ENCODE data around the gene ALS2CL.

The ALS2CL gene

GRCh38 chr3:46680298-46680826 is 13.1 kb downstream of the ALS2CL start:
- H3K9me3 ChIP-seq (replicated peaks; ENCODE audit: low read length): no peaks in the 10 kb centered on the region
- H3K4me1 ChIP-seq (ENCODE audit: control insufficient read depth, insufficient read depth, low read length): peaks cover 14% of the 10 kb centered on the region
- H3K27me3 ChIP-seq (ENCODE audit: control insufficient read depth, insufficient read depth, low read length): peaks cover 9% of the 10 kb centered on the region
- no peaks in the 10 kb centered on the region for H3K36me3 ChIP-seq (ENCODE audit: insufficient read depth, low read length)
- no peak overlapping the region for H3K4me2 ChIP-seq (ENCODE audit: low read length)
- H3K4me3 ChIP-seq (ENCODE audit: low read length): no peak overlapping the region
- no peak overlapping the region for H3K9ac ChIP-seq (ENCODE audit: low read depth, low read length)

- peaks cover 9% of the 10 kb centered on the region for H3K27me3 ChIP-seq (ENCODE audit: control insufficient read depth, insufficient read depth, low read length)
- no peaks in the 10 kb centered on the region for H3K9me3 ChIP-seq (replicated peaks; ENCODE audit: low read length)
- H3K4me1 ChIP-seq (ENCODE audit: control insufficient read depth, insufficient read depth, low read length): peaks cover 14% of the 10 kb centered on the region
- H3K4me2 ChIP-seq (ENCODE audit: low read length): no peak overlapping the region
- H3K9ac ChIP-seq (ENCODE audit: low read depth, low read length): no peak overlapping the region
- H3K4me3 ChIP-seq (ENCODE audit: low read length): no peak overlapping the region
- H3K36me3 ChIP-seq (ENCODE audit: insufficient read depth, low read length): no peaks in the 10 kb centered on the region
Measured at GRCh38 chr3:46679681-46680080, 13.8 kb downstream of the ALS2CL start.

GRCh38 chr3:46678280-46678679 is 15.2 kb downstream of the ALS2CL start:
- Histone ChIP-seq H3K9ac (ENCODE audit: low read depth, low read length) (no peak overlapping the region), H3K4me2 (ENCODE audit: low read length) (no peak overlapping the region), H3K4me3 (ENCODE audit: low read length) (no peak overlapping the region), H3K9me3 (replicated peaks; ENCODE audit: low read length) (no peaks in the 10 kb centered on the region), H3K36me3 (ENCODE audit: insufficient read depth, low read length) (no peaks in the 10 kb centered on the region), H3K27me3 (ENCODE audit: control insufficient read depth, insufficient read depth, low read length) (peaks cover 9% of the 10 kb centered on the region), H3K4me1 (ENCODE audit: control insufficient read depth, insufficient read depth, low read length) (peaks cover 14% of the 10 kb centered on the region)

- peaks cover 14% of the 10 kb centered on the region for H3K4me1 ChIP-seq (ENCODE audit: control insufficient read depth, insufficient read depth, low read length)
- no peaks in the 10 kb centered on the region for H3K36me3 ChIP-seq (ENCODE audit: insufficient read depth, low read length)
- H3K9ac ChIP-seq (ENCODE audit: low read depth, low read length): no peak overlapping the region
- no peak overlapping the region for H3K4me2 ChIP-seq (ENCODE audit: low read length)
- no peak overlapping the region for H3K4me3 ChIP-seq (ENCODE audit: low read length)
- peaks cover 9% of the 10 kb centered on the region for H3K27me3 ChIP-seq (ENCODE audit: control insufficient read depth, insufficient read depth, low read length)
- H3K9me3 ChIP-seq (replicated peaks; ENCODE audit: low read length): no peaks in the 10 kb centered on the region
Measured at GRCh38 chr3:46677411-46677726, 16.1 kb downstream of the ALS2CL start.

- Histone ChIP-seq H3K4me2 (ENCODE audit: low read length) (no peak overlapping the region), H3K27me3 (ENCODE audit: control insufficient read depth, insufficient read depth, low read length) (peaks cover 9% of the 10 kb centered on the region), H3K36me3 (ENCODE audit: insufficient read depth, low read length) (no peaks in the 10 kb centered on the region), H3K9ac (ENCODE audit: low read depth, low read length) (no peak overlapping the region), H3K4me1 (ENCODE audit: control insufficient read depth, insufficient read depth, low read length) (peaks cover 14% of the 10 kb centered on the region), H3K4me3 (ENCODE audit: low read length) (no peak overlapping the region), H3K9me3 (replicated peaks; ENCODE audit: low read length) (no peaks in the 10 kb centered on the region)
Measured at GRCh38 chr3:46676601-46677410, 16.7 kb downstream of the ALS2CL start.

GRCh38 chr3:46675843-46676567 is 17.5 kb downstream of the ALS2CL start:
- no peak overlapping the region for H3K4me3 ChIP-seq (ENCODE audit: low read length)
- peaks cover 14% of the 10 kb centered on the region for H3K4me1 ChIP-seq (ENCODE audit: control insufficient read depth, insufficient read depth, low read length)
- H3K27me3 ChIP-seq (ENCODE audit: control insufficient read depth, insufficient read depth, low read length): peaks cover 9% of the 10 kb centered on the region
- H3K9me3 ChIP-seq (replicated peaks; ENCODE audit: low read length): no peaks in the 10 kb centered on the region
- H3K9ac ChIP-seq (ENCODE audit: low read depth, low read length): no peak overlapping the region
- no peak overlapping the region for H3K4me2 ChIP-seq (ENCODE audit: low read length)
- no peaks in the 10 kb centered on the region for H3K36me3 ChIP-seq (ENCODE audit: insufficient read depth, low read length)

GRCh38 chr3:46675426-46675825 is 18.1 kb downstream of the ALS2CL start:
- no peak overlapping the region for H3K9ac ChIP-seq (ENCODE audit: low read depth, low read length)
- peaks cover 14% of the 10 kb centered on the region for H3K4me1 ChIP-seq (ENCODE audit: control insufficient read depth, insufficient read depth, low read length)
- no peak overlapping the region for H3K4me3 ChIP-seq (ENCODE audit: low read length)
- H3K36me3 ChIP-seq (ENCODE audit: insufficient read depth, low read length): no peaks in the 10 kb centered on the region
- no peak overlapping the region for H3K4me2 ChIP-seq (ENCODE audit: low read length)
- H3K9me3 ChIP-seq (replicated peaks; ENCODE audit: low read length): no peaks in the 10 kb centered on the region
- H3K27me3 ChIP-seq (ENCODE audit: control insufficient read depth, insufficient read depth, low read length): peaks cover 6% of the 10 kb centered on the region

- H3K4me3 ChIP-seq (ENCODE audit: low read length): no peak overlapping the region
- H3K9me3 ChIP-seq (replicated peaks; ENCODE audit: low read length): no peaks in the 10 kb centered on the region
- H3K4me1 ChIP-seq (ENCODE audit: control insufficient read depth, insufficient read depth, low read length): peaks cover 14% of the 10 kb centered on the region
- no peak overlapping the region for H3K9ac ChIP-seq (ENCODE audit: low read depth, low read length)
- no peak overlapping the region for H3K4me2 ChIP-seq (ENCODE audit: low read length)
- no peaks in the 10 kb centered on the region for H3K27me3 ChIP-seq (ENCODE audit: control insufficient read depth, insufficient read depth, low read length)
- H3K36me3 ChIP-seq (ENCODE audit: insufficient read depth, low read length): no peaks in the 10 kb centered on the region
Measured at GRCh38 chr3:46674031-46674845, 19.2 kb downstream of the ALS2CL start.

GRCh38 chr3:46673151-46674030 is 20.1 kb downstream of the ALS2CL start:
- peaks cover 14% of the 10 kb centered on the region for H3K4me1 ChIP-seq (ENCODE audit: control insufficient read depth, insufficient read depth, low read length)
- no peak overlapping the region for H3K4me2 ChIP-seq (ENCODE audit: low read length)
- H3K9ac ChIP-seq (ENCODE audit: low read depth, low read length): no peak overlapping the region
- no peaks in the 10 kb centered on the region for H3K27me3 ChIP-seq (ENCODE audit: control insufficient read depth, insufficient read depth, low read length)
- no peak overlapping the region for H3K4me3 ChIP-seq (ENCODE audit: low read length)
- H3K9me3 ChIP-seq (replicated peaks; ENCODE audit: low read length): no peaks in the 10 kb centered on the region
- no peaks in the 10 kb centered on the region for H3K36me3 ChIP-seq (ENCODE audit: insufficient read depth, low read length)

- Histone ChIP-seq H3K9ac (ENCODE audit: low read depth, low read length) (no peak overlapping the region), H3K9me3 (replicated peaks; ENCODE audit: low read length) (no peaks in the 10 kb centered on the region), H3K27me3 (ENCODE audit: control insufficient read depth, insufficient read depth, low read length) (peaks cover 8% of the 10 kb centered on the region), H3K4me2 (ENCODE audit: low read length) (no peak overlapping the region), H3K4me3 (ENCODE audit: low read length) (no peak overlapping the region), H3K4me1 (ENCODE audit: control insufficient read depth, insufficient read depth, low read length) (peaks cover 11% of the 10 kb centered on the region), H3K36me3 (ENCODE audit: insufficient read depth, low read length) (no peaks in the 10 kb centered on the region)
Measured at GRCh38 chr3:46672349-46672695, 21.2 kb downstream of the ALS2CL start.

Measured in skeletal muscle satellite cell (primary cell).